ENCODE data around the gene PPP4C.
"Not testable (repeated sequence)": the region's sequence is repeated elsewhere in the genome, so short reads cannot be mapped to it uniquely, and the experiment has no call there.

Gene PPP4C

GRCh38 chr16:30075503-30076275 is at the start of gene PPP4C:
TSS of gene PPP4C (plus strand) at chr16:30075994. CDS start at chr16:30076378, 384 bp downstream.
- DNase-seq: peak; percentile 86

GRCh38 chr16:30026449-30026848 is 49.3 kb upstream of the PPP4C start:
- DNase-seq: no peak

GRCh38 chr16:30027588-30028437 is 48.0 kb upstream of the PPP4C start:
- no peak for DNase-seq

GRCh38 chr16:30028438-30029076 is 47.2 kb upstream of the PPP4C start:
- DNase-seq: no peak

GRCh38 chr16:30030011-30030685 is 45.6 kb upstream of the PPP4C start:
- no peak for DNase-seq

- no peak for DNase-seq
Measured at GRCh38 chr16:30030841-30031413, 44.9 kb upstream of the PPP4C start, which contains the start of gene TLCD3B. TSS of gene TLCD3B (minus strand) at chr16:30031271. CDS start at chr16:30030527, 744 bp downstream.

- DNase-seq: no peak
Measured at GRCh38 chr16:30031477-30031918, 44.3 kb upstream of the PPP4C start.

- DNase-seq: peak; percentile 58
Measured at GRCh38 chr16:30032083-30032819, 43.5 kb upstream of the PPP4C start.

GRCh38 chr16:30033270-30033669 is 42.5 kb upstream of the PPP4C start:
- DNase-seq: no peak

GRCh38 chr16:30040221-30040620 is 35.6 kb upstream of the PPP4C start:
- no peak for DNase-seq

GRCh38 chr16:30040690-30041089 is 35.1 kb upstream of the PPP4C start:
- DNase-seq: not testable (repeated sequence)

- DNase-seq: peak; percentile 52
Measured at GRCh38 chr16:30041841-30042240, 34.0 kb upstream of the PPP4C start.

GRCh38 chr16:30046178-30046577 is 29.6 kb upstream of the PPP4C start:
- DNase-seq: no peak

- no peak for DNase-seq
Measured at GRCh38 chr16:30046588-30046987, 29.2 kb upstream of the PPP4C start.

- DNase-seq: no peak
Measured at GRCh38 chr16:30049871-30050270, 25.9 kb upstream of the PPP4C start.

- DNase-seq: peak; percentile 75
Measured at GRCh38 chr16:30051518-30051917, 24.3 kb upstream of the PPP4C start.

- DNase-seq: peak; percentile 91
Measured at GRCh38 chr16:30052671-30053372, 23.0 kb upstream of the PPP4C start.

- DNase-seq: peak; percentile 68
Measured at GRCh38 chr16:30053376-30054015, 22.3 kb upstream of the PPP4C start.

- DNase-seq: no peak
Measured at GRCh38 chr16:30054451-30054850, 21.3 kb upstream of the PPP4C start.

- no peak for DNase-seq
Measured at GRCh38 chr16:30054959-30055553, 20.7 kb upstream of the PPP4C start.

Data from fibroblast of skin of right quadriceps (primary cell).